Measurements from ENCODE around the gene JAM3.

DNA sequence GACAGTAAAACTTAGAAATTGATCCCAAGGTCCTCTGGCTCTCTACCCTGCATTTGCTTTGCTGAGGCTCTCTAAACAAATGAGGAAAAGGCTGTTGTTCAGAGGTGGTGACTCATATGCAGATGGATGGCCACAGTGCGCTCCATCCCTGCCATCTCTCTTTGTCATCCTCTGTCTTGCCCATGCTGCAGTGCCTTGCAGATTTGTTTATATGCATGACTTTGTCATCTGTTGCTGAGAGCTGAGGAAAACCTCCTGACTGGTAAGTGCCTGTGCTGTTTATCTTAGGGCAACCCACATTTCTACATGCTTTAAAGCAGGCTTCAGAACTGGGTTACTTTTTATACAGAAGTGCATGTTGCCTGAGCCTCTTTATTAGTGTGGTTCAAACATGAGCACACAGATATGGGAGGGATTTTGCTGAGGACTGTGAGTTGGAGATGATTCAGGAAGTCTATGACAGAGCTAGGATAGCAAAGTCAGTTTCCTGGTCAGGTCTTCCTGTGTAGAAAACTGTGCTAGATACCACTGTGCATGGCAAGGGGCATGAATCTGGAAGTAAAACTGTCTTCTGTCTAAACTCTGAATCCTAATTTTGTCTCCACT is 57.4 kb downstream of the JAM3 start:
- TF ChIP-seq KAT7 (CRISPR knock-in tag; IDR thresholded peaks at IDR 0.05; ENCODE audit: borderline replicate concordance) (no peak), E2F4 (CRISPR knock-in tag; IDR thresholded peaks at IDR 0.05; ENCODE audit: borderline replicate concordance, low read depth) (no peak), CREM (CRISPR knock-in tag; IDR thresholded peaks at IDR 0.05) (no peak), ZNF425 (CRISPR knock-in tag; conservative IDR thresholded peaks at IDR 0.05) (no peak), GTF2I (CRISPR knock-in tag; conservative IDR thresholded peaks at IDR 0.05) (no peak), CTCF (IDR thresholded peaks at IDR 0.05) (no peak), FOXP1 (CRISPR knock-in tag; IDR thresholded peaks at IDR 0.05; ENCODE audit: borderline replicate concordance) (no peak), ELF4 (CRISPR knock-in tag; IDR thresholded peaks at IDR 0.05; ENCODE audit: low read depth) (no peak), NR1H2 (CRISPR knock-in tag; IDR thresholded peaks at IDR 0.05) (no peak), ZNF416 (CRISPR knock-in tag; IDR thresholded peaks at IDR 0.05) (no peak), SP1 (CRISPR knock-in tag; conservative IDR thresholded peaks at IDR 0.05) (no peak)
- TF ChIP-seq, protein P1, sequence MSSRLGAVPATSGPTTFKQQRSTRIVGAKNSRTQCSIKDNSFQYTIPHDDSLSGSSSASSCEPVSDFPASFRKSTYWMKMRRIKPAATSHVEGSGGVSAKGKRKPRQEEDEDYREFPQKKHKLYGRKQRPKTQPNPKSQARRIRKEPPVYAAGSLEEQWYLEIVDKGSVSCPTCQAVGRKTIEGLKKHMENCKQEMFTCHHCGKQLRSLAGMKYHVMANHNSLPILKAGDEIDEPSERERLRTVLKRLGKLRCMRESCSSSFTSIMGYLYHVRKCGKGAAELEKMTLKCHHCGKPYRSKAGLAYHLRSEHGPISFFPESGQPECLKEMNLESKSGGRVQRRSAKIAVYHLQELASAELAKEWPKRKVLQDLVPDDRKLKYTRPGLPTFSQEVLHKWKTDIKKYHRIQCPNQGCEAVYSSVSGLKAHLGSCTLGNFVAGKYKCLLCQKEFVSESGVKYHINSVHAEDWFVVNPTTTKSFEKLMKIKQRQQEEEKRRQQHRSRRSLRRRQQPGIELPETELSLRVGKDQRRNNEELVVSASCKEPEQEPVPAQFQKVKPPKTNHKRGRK (CRISPR knock-in tag; IDR thresholded peaks at IDR 0.05; ENCODE audit: borderline replicate concordance), result no peak

Data from WTC11 (cell line).